Neural cell (in vitro differentiated cells): ENCODE data around the gene RPA3. TPM values are rescaled to one million over a fixed set of nuclear protein-coding genes. Genes with fewer than 3 reads are reported as not detected.

Source experiments
- H2AFZ ChIP-seq: fragments of 200-600, 300-800 bp; sonication (generic), shearing (Covaris generic); 2 replicates; pipeline ENCODE4 v1.6.0; 2014; ENCODE audit warnings: low read depth, mild to moderate bottlenecking, antibody characterized with exemption, low read length, moderate library complexity
- H3F3A ChIP-seq: fragments of 200-600 bp; shearing (Covaris generic); 2 replicates; pipeline ENCODE4 v1.6.1; 2016; ENCODE audit warnings: mild to moderate bottlenecking, moderate library complexity, mixed read lengths, antibody characterized with exemption, low read length; ENCODE audit not compliant: insufficient read depth, poor library complexity, severe bottlenecking
- H3K27ac ChIP-seq: fragments of 200-600, 300-800 bp; sonication (generic), shearing (Covaris generic); 2 replicates; pipeline ENCODE4 v1.5.1; 2014; ENCODE audit warnings: mild to moderate bottlenecking, low read length, moderate library complexity
- H3K27me3 ChIP-seq: fragments of 300-800, 200-600 bp; sonication (generic), shearing (Covaris generic); 2 replicates; pipeline ENCODE4 v1.6.0; 2014; ENCODE audit warnings: mild to moderate bottlenecking, low read depth, low read length, moderate library complexity; ENCODE audit not compliant: insufficient read depth
- H3K36me3 ChIP-seq: fragments of 300-800, 200-600 bp; sonication (generic), shearing (Covaris generic); 2 replicates; pipeline ENCODE4 v1.5.1; 2014; ENCODE audit warnings: mild to moderate bottlenecking, antibody characterized with exemption, low read length, moderate library complexity; ENCODE audit not compliant: insufficient read depth
- H3K4me2 ChIP-seq: fragments of 300-800, 200-600 bp; sonication (generic), shearing (Covaris generic); 2 replicates; pipeline ENCODE4 v1.6.0; 2014; ENCODE audit warnings: mild to moderate bottlenecking, low read length
- H3K4me3 ChIP-seq: fragments of 300-800, 200-600 bp; sonication (generic), shearing (Covaris generic); 2 replicates; pipeline ENCODE4 v1.5.1; 2014; ENCODE audit warnings: mild to moderate bottlenecking, low read length, moderate library complexity
- H3K79me2 ChIP-seq: fragments of 200-600 bp; shearing (Covaris generic); replicated peaks from 2 replicates; pipeline ENCODE4 v1.6.0; 2014; ENCODE audit warnings: mild to moderate bottlenecking, low read length, moderate library complexity; ENCODE audit not compliant: insufficient read depth
- H3K9ac ChIP-seq: fragments of 300-800, 200-600 bp; sonication (generic), shearing (Covaris generic); 2 replicates; pipeline ENCODE4 v1.6.1; 2016; ENCODE audit warnings: mild to moderate bottlenecking, low read length, mixed read lengths
- H3K9me2 ChIP-seq: fragments of 200-600 bp; shearing (Covaris generic); 2 replicates; pipeline ENCODE4 v1.6.1; 2016; ENCODE audit warnings: mild to moderate bottlenecking, low read length, mixed read lengths; ENCODE audit not compliant: insufficient read depth
- H3K9me3 ChIP-seq: fragments of 200-600, 300-800 bp; sonication (generic), shearing (Covaris generic); 2 replicates; pipeline ENCODE4 v1.6.1; 2016; ENCODE audit warnings: mild to moderate bottlenecking, mixed run types, low read length, moderate library complexity, mixed read lengths
- H4K20me1 ChIP-seq: fragments of 200-600 bp; shearing (Covaris generic); 2 replicates; pipeline ENCODE4 v1.6.1; 2016; ENCODE audit warnings: mild to moderate bottlenecking, mixed run types; ENCODE audit not compliant: insufficient read depth
- CTCF ChIP-seq: fragments of 450-650 bp; IDR thresholded peaks from 2 replicates; pipeline ENCODE4 v1.5.1; 2014; ENCODE audit warnings: antibody characterized with exemption, mild to moderate bottlenecking, moderate library complexity; ENCODE audit not compliant: poor library complexity, severe bottlenecking
- EP300 ChIP-seq: fragments of 450-650 bp; conservative IDR thresholded peaks from 2 replicates; pipeline ENCODE4 v1.6.1; 2014; ENCODE audit warnings: antibody characterized with exemption, mild to moderate bottlenecking, moderate library complexity; ENCODE audit not compliant: poor library complexity, severe bottlenecking
- EZH2 ChIP-seq: fragments of 200-600, 300-800 bp; shearing (Covaris generic), sonication (generic); IDR thresholded peaks from 2 replicates; pipeline ENCODE4 v1.6.1; 2014; ENCODE audit warnings: antibody characterized with exemption, low read length, borderline replicate concordance, mild to moderate bottlenecking; ENCODE audit not compliant: insufficient read depth, poor library complexity, severe bottlenecking
- MXI1 ChIP-seq: fragments of 450-650 bp; conservative IDR thresholded peaks from 2 replicates; pipeline ENCODE4 v1.6.1; 2014; ENCODE audit warnings: antibody characterized with exemption, mild to moderate bottlenecking; ENCODE audit not compliant: poor library complexity, severe bottlenecking
- POLR2AphosphoS5 ChIP-seq: IDR thresholded peaks from 2 replicates; pipeline ENCODE4 v1.6.1; 2012
- RAD21 ChIP-seq: fragments of 450-650 bp; conservative IDR thresholded peaks from 2 replicates; pipeline ENCODE4 v1.6.1; 2014; ENCODE audit warnings: antibody characterized with exemption, mild to moderate bottlenecking, moderate library complexity
- REST ChIP-seq: IDR thresholded peaks from 2 replicates; pipeline ENCODE4 v1.6.1; 2012; ENCODE audit warnings: borderline replicate concordance
- SMC3 ChIP-seq: fragments of 450-650 bp; conservative IDR thresholded peaks from 2 replicates; pipeline ENCODE4 v1.6.1; 2014; ENCODE audit warnings: antibody characterized with exemption, mild to moderate bottlenecking, moderate library complexity; ENCODE audit not compliant: poor library complexity
- TAF1 ChIP-seq: IDR thresholded peaks from 2 replicates; pipeline ENCODE4 v1.6.1; 2012; ENCODE audit warnings: low read depth
- polyA plus RNA-seq: library from polyadenylated mRNA; depleted of rRNA; stranded (reverse); fragments of >200 nt; gene quantifications from 2 replicates; pipeline ENCODE4 v1.2.3, GENCODE V29; 2014

RPA3 gene
- polyA plus RNA-seq, 1 donor from 2014 or later: 50.1 TPM

GRCh38 chr7:7756577-7756976 lies 38.2 kb upstream of the RPA3 start:
- Histone ChIP-seq H3K4me2 (no peak overlapping the region), H3K27me3 (no peaks in the 10 kb centered on the region), H2AFZ (no peak overlapping the region), H3K9me3 (no peaks in the 10 kb centered on the region), H3K79me2 (no peaks in the 10 kb centered on the region), H3K9ac (no peak overlapping the region), H3F3A (no peaks in the 10 kb centered on the region), H3K9me2 (no peaks in the 10 kb centered on the region), H3K4me3 (no peak overlapping the region), H3K36me3 (no peaks in the 10 kb centered on the region), H3K27ac (no peak overlapping the region), H4K20me1 (no peaks in the 10 kb centered on the region)
- TF ChIP-seq TAF1: no peak
- no peak for TF ChIP-seq SMC3
- TF ChIP-seq EP300: no peak
- no peak for TF ChIP-seq RAD21
- TF ChIP-seq CTCF: no peak
- TF ChIP-seq EZH2: no peak
- TF ChIP-seq MXI1: no peak
- no peak for TF ChIP-seq POLR2AphosphoS5
- TF ChIP-seq REST: no peak

- H3K9me2 ChIP-seq: no peaks in the 10 kb centered on the region
- no peak overlapping the region for H3K27ac ChIP-seq
- no peaks in the 10 kb centered on the region for H4K20me1 ChIP-seq
- H2AFZ ChIP-seq: no peak overlapping the region
- no peaks in the 10 kb centered on the region for H3K27me3 ChIP-seq
- H3K36me3 ChIP-seq: no peaks in the 10 kb centered on the region
- no peak overlapping the region for H3K4me3 ChIP-seq
- no peaks in the 10 kb centered on the region for H3K79me2 ChIP-seq
- no peak overlapping the region for H3K9ac ChIP-seq
- H3K4me2 ChIP-seq: no peak overlapping the region
- H3F3A ChIP-seq: no peaks in the 10 kb centered on the region
- no peaks in the 10 kb centered on the region for H3K9me3 ChIP-seq
- no peak for TF ChIP-seq TAF1
- no peak for TF ChIP-seq REST
- TF ChIP-seq RAD21: no peak
- TF ChIP-seq SMC3: no peak
- TF ChIP-seq EZH2: no peak
- TF ChIP-seq EP300: no peak
- TF ChIP-seq MXI1: no peak
- no peak for TF ChIP-seq POLR2AphosphoS5
- TF ChIP-seq CTCF: no peak
These were observed 33.1 kb upstream of the RPA3 start for GRCh38 chr7:7751243-7752092.
